ENCODE results near the gene GNPTAB.

The GNPTAB gene

DNA sequence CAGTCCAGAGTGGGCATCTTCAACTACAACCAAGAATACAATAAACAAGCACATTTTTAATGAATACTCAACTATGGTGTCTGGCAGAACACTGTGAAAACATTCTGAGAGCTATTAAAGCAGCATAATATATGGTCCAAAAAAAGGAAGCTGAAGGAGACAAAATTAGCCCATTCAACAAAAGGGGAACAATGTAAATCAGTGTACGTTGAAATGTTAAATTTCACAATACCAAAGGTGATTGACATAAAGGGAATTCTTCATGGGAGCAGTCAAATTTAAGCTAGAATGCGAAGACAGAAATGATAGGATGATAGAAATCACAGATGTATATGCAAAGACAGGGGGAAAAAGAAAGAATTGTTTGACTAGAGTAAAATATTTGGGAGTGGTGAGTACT lies 50.2 kb downstream of the GNPTAB start:
- no peaks in the 10 kb centered on the region for H4K20me1 ChIP-seq (ENCODE audit: insufficient read depth)
- H3K79me2 ChIP-seq (ENCODE audit: insufficient read depth, low read depth), result no peaks in the 10 kb centered on the region
- no peak overlapping the region for H3K9ac ChIP-seq
- no peak overlapping the region for H3K4me2 ChIP-seq
- TF ChIP-seq CTCF (conservative IDR thresholded peaks at IDR 0.05; ENCODE audit: low read depth, low read length), result no peak
- no peaks in the 10 kb centered on the region for H3K27me3 ChIP-seq (ENCODE audit: insufficient read depth, low read depth)
- H3K36me3 ChIP-seq (ENCODE audit: insufficient read depth), result no peaks in the 10 kb centered on the region
- H2AFZ ChIP-seq (ENCODE audit: low read depth), result no peak overlapping the region
- no peak overlapping the region for H3K4me3 ChIP-seq (IDR thresholded peaks at IDR 0.05; ENCODE audit: insufficient read depth, low read depth, low read length)
- H3K4me1 ChIP-seq (ENCODE audit: low read depth, poor library complexity, severe bottlenecking), result peaks cover 14% of the 10 kb centered on the region
- no peak overlapping the region for H3K27ac ChIP-seq

DNA sequence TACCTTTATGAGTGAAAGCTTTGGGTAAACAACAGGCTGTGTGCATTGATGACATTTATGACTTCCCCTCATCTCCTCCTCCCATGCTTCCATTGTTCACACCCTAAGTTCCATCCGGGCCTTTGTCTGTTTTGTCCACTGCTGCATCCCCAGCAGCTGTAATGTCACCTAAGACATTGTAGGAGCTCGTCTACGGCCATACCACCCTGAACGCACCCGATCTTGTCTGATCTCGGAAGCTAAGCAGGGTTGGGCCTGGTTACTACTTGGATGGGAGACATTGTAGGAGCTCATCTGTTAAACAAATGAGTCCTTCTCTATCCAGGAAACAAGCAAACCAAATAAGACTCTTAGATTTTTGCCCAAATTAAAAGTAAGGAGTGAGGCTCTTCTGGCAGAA lies 51.1 kb downstream of the GNPTAB start:
- peaks cover 17% of the 10 kb centered on the region for H3K4me1 ChIP-seq (ENCODE audit: low read depth, poor library complexity, severe bottlenecking)
- no peaks in the 10 kb centered on the region for H3K36me3 ChIP-seq (ENCODE audit: insufficient read depth)
- TF ChIP-seq CTCF (conservative IDR thresholded peaks at IDR 0.05; ENCODE audit: low read depth, low read length), result no peak
- no peak overlapping the region for H3K27ac ChIP-seq
- no peaks in the 10 kb centered on the region for H3K27me3 ChIP-seq (ENCODE audit: insufficient read depth, low read depth)
- no peak overlapping the region for H3K4me3 ChIP-seq (IDR thresholded peaks at IDR 0.05; ENCODE audit: insufficient read depth, low read depth, low read length)
- H4K20me1 ChIP-seq (ENCODE audit: insufficient read depth), result no peaks in the 10 kb centered on the region
- H2AFZ ChIP-seq (ENCODE audit: low read depth), result no peak overlapping the region
- no peaks in the 10 kb centered on the region for H3K79me2 ChIP-seq (ENCODE audit: insufficient read depth, low read depth)
- H3K9ac ChIP-seq, result no peak overlapping the region
- no peak overlapping the region for H3K4me2 ChIP-seq

DNA sequence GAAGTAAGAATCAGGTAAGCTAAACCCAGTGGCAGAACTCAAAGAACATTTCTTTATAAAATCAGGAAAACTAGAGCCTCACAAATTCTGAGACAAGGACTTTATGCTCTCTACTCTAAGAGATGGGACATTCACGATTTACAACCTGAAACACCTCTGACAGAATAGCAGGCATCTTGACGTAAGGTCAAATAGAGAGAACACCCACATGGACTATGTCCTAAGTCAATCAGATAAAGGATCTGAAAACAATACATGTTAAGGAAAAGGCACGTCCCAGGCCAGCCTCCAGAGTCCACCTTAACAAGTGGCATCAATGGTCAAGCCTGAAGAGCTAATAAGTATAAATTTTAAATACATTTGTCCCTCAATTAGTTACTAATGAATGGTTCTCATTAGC lies 51.6 kb downstream of the GNPTAB start:
- H3K27me3 ChIP-seq (ENCODE audit: insufficient read depth, low read depth), result no peaks in the 10 kb centered on the region
- TF ChIP-seq CTCF (conservative IDR thresholded peaks at IDR 0.05; ENCODE audit: low read depth, low read length), result no peak
- H3K4me3 ChIP-seq (IDR thresholded peaks at IDR 0.05; ENCODE audit: insufficient read depth, low read depth, low read length), result no peak overlapping the region
- no peak overlapping the region for H3K4me2 ChIP-seq
- no peaks in the 10 kb centered on the region for H3K36me3 ChIP-seq (ENCODE audit: insufficient read depth)
- H3K27ac ChIP-seq, result no peak overlapping the region
- H4K20me1 ChIP-seq (ENCODE audit: insufficient read depth), result no peaks in the 10 kb centered on the region
- H3K9ac ChIP-seq, result no peak overlapping the region
- no peaks in the 10 kb centered on the region for H3K79me2 ChIP-seq (ENCODE audit: insufficient read depth, low read depth)
- H3K4me1 ChIP-seq (ENCODE audit: low read depth, poor library complexity, severe bottlenecking), result peaks cover 21% of the 10 kb centered on the region
- no peak overlapping the region for H2AFZ ChIP-seq (ENCODE audit: low read depth)

- Histone ChIP-seq H3K79me2 (ENCODE audit: insufficient read depth, low read depth) (no peaks in the 10 kb centered on the region), H3K4me1 (ENCODE audit: low read depth, poor library complexity, severe bottlenecking) (peaks cover 34% of the 10 kb centered on the region), H3K9ac (no peak overlapping the region), H3K27ac (no peak overlapping the region; the same call in 1 of the 2 replicates), H3K36me3 (ENCODE audit: insufficient read depth) (no peaks in the 10 kb centered on the region), H3K27me3 (ENCODE audit: insufficient read depth, low read depth) (no peaks in the 10 kb centered on the region), H4K20me1 (ENCODE audit: insufficient read depth) (no peaks in the 10 kb centered on the region), H3K4me2 (no peak overlapping the region), H3K4me3 (IDR thresholded peaks at IDR 0.05; ENCODE audit: insufficient read depth, low read depth, low read length) (no peak overlapping the region), H2AFZ (ENCODE audit: low read depth) (no peak overlapping the region)
- TF ChIP-seq CTCF (conservative IDR thresholded peaks at IDR 0.05; ENCODE audit: low read depth, low read length), result no peak
Observed at GRCh38 chr12:101777978-101778377, 52.8 kb downstream of the GNPTAB start.

Data from KMS-11 (cell line).